CD4-positive, alpha-beta T cell treated with Interleukin-4 for 4 hours (primary cell): Measurements from ENCODE around the gene SSBP3.

Experiments
- DNase-seq: peaks from one replicate; pipeline ENCODE4 v3.0.0-alpha.2; 2020

The SSBP3 gene

DNA sequence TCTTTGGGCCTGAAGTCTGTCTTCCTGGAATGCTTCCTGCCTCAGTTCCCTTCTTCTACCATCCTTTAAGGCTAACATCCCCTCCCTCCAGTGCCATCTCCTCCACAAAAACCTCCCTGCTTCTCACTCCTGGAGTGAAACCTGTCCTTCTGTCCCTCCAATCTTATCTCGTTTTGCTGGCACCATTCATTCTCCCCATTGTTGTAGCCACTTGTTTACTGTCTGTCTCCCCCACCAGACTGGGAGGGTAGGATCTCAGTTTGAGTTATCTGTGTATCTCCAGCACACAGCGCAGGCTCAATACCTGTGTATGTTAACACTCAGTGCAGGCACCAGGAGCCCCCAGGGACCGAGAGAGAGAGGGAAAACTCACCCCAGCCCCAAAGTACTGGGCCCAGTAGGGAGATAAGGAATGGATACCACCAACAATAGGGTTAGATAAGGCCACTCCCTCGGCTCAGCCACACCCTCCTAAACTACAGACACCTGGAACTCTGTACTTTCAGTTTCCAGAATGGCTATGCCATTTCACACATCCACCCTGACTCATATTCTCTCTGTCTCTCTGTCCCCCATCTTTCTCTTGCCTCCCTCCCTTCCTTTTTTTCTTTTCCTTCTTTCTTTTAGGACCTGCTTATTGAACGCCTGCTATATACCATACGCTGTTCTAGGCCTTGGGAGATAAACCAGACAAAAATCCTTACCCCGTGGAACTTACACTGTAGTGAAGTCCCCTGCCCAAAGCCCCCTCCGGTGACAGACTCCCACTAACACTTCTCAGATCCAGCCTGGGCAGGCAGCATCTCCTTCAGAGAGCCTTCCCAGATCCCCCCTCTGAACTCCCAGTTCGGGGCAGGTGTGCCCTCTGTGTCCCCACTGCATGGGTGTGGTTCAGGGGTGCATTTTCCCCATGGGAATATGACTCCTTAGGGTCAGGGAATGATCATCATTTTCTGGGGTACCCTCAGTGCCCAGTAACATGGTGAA is 3.3 kb upstream of the SSBP3 start:
- DNase-seq: peak; percentile 43

DNA sequence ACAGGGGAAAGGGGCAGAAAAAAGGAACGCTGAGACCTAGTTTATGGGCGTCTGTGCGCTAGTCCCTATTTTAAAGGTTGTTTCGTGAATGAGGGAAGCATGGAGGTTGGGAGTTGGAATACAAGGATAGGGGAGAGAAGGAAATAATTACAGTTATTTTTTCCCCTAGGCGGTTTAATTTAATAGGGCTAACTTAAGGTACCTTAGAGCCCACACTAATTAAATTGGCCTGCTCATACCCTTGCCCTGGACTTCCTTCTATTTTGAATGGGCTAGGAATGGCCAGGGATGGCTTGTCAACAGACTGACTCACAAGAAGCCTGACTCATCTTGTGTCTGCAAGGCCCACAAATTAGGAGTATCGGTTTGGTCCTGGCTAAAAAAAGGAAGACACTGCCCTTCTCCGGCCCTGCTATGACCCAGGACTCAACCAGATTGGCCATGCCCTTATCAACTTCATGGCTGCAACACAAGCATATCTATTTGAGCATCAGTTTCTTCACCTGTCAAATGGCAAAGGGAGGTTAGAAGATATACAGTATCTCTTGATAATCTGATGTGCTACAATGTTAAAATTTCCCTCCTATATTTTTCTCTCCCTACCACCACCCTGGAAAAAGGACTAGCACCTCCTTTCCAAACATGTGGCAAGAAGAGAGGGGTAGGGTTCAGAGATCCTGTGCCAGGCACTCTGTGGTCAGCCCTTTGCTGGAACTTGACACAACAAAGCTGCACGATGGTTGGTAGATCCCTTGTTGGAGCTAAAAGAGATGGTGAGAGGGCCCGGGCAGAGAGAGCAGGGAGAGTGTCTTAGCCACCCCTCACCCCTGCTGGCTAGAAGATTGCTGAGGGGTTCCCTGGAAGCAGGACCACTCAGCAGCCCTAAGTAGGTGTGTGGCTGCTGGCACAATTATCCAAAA is 2.2 kb upstream of the SSBP3 start:
- peak; percentile 25 for DNase-seq

DNA sequence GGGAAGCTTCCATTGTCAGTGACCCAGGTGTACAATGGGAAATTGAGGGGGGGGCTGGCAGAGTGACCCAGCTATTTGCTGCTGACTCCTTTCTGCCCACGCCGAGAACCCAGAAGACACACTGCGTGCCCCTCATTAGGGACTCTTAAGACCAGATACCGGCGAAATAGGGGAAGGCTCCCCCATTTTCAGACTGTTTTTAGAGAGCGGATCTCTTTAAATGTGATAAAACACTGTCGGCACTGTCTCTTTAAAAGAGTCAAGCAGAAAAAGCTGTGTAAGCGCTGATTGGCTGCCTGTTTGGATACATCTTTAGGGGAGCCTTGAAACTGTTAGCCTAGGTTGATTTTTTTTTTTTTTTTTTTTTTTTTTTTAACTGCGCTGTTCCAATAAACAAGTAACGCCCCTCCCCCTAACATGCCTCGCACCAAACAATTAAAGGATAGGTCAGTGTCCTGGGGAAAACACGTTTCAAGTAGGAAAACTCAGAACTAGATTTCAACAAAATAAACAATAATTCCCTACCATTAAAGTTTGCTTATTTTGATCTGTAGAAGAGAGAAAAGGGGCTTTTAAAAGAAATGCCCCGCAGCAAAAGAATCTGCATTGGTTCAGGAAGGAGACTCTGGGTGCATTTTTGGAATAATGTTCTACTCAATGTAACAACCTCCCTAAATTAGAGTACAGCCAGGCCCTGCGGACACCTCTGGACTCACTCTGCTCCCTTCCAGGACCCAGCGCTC is 1.4 kb upstream of the SSBP3 start:
- DNase-seq: peak; percentile 91

DNA sequence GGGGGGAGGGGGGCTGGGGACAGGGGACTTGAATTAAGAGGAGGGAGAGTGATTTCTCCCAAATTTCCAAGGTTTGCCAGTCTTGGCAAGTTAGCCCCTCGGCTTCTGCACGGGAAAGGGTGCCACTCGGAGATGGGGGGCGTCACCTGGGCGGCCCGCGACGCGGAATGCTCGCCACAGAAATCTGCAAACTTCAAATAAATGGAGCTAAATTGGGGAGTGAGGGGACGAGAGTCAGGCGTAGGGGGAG is 885 bp upstream of the SSBP3 start:
- DNase-seq: no peak

DNA sequence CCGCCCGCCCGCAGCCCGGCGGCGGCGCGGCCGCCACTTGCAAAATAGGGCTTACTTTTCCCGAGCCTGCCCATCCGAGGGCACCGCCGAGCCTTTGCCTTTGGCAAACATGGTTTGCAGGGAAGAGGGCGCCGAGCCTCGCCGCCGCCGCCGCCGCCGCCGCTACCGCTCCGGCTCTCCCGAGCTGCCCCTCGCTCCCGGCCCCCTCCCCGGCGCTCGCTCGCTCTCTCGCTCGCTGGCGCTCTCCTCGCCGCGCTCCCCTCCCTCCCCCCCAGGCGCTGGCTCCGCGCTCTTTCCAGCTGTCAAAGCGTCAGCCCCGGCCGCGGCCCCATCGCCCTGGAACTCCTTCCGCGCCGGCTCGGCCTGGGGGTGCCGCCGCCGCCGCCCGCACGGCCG is 298 bp downstream of the SSBP3 start:
- no peak for DNase-seq

DNA sequence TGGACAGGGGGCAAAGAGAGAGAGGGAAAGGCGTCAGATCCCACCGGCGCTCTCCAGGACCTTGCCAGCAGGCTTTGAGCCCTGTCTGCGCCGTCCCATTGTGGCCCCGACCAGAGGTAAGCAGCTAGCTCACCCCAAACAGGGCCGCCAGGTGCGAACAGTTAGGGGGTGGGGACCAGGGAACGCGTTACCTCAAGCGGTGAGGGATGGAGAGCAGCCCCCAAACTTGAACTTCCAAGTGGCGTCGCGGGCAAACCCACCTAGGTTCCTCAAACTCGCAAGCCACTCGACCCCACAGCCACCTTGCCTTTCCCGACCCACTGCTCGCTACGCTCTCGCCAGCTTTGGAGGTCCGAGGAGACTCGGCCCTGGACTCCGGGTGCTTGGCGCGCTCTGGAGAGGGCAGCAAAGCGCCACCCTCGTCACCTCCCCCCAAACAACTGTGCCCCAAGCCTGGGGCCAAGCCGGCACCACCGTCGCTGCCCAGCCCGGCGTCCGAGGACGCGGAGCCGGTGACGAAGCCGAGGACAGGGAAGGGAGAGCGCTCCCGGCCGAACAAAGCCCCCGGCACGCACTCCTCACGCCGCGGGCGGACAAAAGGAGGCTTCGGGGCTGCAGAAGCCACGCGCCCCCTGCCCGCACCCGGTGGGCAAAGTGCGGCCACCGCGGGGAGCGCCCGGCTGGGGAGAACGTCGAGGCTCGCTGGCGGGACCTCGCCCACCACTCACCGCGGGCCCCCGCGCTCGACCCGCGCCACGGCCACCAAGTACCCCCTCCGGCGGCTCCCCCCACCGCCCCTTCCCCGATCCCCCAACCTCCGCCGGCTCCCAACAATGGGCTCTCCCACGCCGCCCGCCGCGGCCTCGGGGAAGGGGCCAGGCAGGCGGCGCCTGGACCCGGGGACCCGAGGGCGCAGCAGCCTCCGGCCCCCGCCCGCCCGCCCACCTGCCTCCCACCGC is 976 bp downstream of the SSBP3 start:
- DNase-seq: no peak

DNA sequence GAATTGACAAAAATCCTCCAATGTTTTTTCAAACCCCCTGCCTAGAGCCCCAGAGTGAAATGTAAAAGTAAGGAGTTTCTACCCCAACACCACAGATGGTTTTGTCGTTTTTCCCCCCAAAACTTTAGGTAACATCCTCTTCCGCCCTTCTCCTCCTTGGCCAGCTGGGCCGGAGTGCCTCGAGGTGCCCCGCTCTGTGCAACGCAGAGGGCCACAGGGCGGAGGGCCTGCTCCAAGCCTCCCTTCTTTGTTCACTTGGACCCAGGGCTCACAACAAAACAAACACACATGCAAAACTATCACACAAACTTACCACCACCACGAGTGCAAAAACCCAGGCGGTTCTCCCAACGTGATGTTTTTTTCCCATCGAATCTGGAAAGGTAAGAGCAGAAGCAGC is 1.9 kb downstream of the SSBP3 start:
- no peak for DNase-seq

DNA sequence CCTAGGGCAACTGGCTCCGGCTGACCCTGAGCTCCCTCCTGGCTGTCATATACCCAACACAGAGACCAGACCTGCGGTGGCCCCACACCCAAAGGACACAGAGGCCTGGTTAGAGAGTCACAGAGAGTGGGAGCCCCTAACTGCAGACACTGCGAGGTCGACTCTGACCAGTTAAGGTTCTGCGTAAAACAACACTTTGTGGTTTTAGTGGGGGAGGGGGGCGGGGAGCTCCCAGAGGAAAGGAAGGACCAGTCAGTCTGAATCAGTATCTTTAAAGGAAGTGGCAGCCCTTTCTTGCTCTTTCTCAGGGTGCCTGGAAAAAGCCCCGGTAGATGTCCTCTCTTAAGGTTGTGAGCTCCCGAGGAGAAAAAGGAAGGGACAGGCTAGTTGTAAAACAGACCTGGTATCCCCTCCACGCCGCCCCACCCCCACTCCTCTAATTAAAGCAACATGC is 2.4 kb downstream of the SSBP3 start:
- DNase-seq: no peak

DNA sequence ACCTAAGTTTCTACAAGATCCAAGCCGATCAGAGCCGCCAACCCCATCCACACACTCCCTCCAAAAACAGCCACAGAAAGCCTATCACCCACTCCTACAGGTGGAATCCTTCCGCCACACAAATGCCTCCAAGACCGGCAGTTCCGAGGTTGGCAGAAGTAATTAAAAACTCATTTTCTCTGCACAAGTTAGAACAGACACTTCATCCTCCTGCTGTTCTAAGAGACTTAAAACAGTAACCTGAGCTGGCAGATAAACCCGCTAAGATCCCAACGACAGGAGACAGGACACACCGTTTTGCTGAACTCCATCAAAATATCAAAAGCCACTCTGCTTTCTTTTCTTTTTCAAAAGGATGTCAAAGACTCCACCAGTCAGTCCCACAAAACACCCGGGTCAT is 2.8 kb downstream of the SSBP3 start:
- DNase-seq: no peak

DNA sequence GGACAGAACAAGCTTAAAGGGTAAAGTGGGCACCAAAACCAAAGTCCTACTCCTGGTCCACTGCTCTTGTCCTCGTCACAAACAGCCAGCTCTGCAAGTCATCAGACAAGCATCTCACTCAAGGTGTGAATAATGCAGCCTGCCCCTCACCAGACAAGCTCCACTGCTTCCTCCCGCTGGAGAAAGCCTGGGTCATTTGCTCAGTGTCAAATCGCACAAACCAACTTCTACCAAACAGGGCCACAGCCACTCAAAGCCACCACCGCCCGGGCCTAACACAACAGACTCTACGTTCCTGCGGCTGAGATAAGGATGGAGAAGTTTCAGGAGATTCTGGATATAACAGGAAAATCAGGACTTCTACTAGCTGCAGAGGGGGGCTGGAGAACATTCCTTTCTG is 3.3 kb downstream of the SSBP3 start:
- no peak for DNase-seq

DNA sequence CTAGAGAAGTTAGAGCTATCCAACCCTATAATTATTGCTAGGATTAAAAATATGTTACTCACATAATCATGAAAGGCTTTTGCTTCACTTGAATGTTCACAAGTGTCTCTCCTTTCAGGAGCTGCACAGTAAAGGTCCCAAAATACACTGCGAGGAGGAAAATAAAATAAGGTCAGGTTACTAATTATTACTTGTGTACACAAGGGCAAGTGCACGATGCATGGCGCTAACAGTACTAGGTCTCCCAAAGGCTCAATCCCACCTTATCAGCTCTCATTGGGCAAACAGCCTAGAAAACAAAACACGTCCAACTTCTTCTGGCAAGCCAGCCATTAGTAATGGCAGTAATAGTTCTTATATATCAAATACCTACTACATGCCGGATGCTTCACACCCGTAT is 4.4 kb downstream of the SSBP3 start:
- DNase-seq: no peak

DNA sequence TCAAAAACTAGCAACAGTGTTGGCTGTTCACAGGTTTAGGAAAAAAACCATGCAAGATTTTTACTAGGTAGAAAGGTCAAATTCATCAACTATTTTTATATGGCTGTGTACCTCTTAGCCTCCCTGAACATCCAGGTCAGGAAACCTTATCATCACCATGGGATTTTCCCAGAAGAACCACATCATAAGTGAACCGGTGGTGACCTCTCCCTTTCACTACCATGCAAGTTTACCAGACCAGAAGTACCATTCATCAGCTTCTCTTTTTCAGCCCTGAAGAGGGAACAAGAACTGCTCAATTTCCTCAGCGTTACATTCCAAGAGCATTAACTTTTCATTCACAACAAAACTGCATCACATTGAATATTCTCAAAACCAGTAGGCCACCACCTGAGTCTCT is 5.9 kb downstream of the SSBP3 start:
- DNase-seq: no peak

DNA sequence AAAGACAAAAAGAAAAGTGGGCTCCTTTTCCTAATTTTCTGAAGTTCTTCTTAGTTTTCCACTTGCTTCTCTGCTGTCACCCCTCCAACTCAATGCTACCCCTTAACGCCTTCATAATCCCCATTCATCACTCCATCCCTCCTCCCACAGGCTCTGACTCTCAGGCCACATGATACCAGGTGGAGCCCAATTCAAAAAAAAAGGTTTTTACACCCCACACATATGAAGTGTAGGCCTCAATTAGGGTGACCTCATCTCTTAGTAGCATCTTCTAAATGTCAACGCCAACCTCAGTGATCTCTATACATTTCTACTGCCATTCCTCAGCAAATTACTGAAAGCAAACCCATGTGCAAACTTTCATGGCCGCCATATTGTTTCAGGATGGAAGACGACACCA is 6.4 kb downstream of the SSBP3 start:
- no peak for DNase-seq

DNA sequence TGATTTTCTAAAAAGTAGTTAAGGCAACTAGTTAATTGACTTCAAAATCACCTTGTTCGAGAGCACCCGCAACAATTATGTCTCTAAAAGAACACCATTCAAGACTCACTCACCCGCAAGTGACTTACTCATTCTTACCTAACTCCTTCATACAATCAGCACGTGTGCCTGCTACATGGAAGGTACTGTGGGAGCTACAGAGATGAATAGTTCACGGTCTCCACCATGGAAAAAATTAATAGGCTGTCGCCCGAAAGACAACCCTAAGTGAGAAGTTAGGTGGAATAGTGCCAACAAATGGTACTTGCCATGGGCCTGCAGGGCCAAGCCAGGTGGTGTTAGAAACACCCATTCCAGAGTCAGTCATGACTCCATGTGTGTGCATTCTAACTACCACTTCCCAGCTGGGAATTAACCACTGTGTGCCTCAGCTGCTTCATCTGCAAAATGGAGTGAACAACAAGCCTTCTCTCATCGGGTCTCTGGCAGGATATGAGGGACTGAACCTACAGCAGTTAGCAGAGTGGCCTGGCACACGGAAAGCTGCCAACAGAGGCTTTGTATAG is 7.1 kb downstream of the SSBP3 start:
- DNase-seq: no peak

DNA sequence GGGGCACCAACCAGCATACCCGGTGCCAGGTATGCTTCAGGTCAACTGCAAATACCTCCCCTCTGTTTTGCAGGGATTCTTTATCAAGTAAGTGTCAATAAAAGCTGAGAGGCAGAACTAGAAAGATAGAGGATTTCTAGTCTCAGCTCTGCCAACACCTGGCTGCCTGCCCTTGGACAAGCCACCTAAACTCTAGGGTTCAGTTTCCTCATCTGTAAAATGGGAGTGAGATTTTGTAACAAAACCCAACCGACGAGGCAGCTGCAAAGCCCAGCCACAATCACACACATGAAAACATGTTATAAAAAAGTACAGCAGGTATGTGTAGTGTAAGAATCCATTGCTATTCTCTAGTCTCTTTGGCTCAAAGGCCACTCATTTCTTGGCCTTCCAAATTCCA is 8.2 kb downstream of the SSBP3 start:
- no peak for DNase-seq

DNA sequence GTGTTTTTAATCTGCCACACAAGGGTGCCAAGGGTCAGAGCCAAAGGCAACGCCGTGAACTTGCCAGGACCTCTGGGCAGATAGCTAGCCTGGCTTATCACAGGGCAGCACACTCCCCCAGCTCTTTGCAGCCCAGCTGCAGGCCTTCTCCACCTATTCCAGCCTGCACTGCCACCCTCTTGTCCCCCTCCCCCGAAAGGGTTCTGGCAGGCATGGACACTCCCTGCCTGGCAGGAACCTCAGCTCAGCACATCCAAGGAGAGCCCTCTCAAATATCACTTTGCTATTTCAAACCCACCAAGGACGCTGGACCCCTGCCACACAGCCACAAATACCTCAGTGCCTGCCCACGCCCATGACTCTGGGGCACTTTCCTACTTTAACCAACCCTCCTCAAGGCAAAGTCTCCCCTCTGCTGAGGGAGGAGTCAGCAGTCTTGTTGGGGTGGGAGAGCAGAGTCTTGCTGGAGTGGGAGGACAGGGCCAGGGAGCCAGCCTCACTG is 9.1 kb downstream of the SSBP3 start:
- DNase-seq: no peak

DNA sequence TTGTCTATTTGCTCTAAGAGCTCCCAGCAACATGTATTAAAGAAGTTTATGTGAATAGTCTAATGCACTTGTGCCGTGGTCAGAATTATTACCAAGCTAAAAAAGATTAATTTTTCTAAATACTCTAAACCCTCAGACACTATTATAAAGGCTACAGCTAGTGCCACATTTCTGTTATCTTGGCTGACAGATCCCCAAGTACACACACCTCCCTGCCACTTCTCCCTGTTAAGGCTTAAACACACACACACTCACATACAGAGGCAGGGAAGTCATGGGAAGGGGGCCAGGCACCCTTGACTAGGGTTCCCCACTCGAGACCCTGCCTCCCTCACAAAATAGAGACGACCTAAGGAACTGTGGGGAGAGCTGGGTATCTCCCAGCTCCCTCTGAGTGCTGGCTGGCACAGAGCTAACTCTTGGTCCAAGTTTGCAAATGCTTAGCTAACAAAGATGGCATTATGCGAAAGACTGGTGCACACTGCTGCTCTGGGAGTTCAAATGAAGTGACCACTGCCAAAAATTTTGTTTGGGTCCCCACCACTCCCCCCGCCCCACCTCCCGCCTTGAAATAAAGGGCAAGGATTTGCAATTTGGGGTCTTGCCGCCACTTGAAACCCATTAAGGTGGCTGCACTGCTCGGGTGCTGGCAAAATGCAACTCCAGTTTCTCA is 9.8 kb downstream of the SSBP3 start:
- no peak for DNase-seq

DNA sequence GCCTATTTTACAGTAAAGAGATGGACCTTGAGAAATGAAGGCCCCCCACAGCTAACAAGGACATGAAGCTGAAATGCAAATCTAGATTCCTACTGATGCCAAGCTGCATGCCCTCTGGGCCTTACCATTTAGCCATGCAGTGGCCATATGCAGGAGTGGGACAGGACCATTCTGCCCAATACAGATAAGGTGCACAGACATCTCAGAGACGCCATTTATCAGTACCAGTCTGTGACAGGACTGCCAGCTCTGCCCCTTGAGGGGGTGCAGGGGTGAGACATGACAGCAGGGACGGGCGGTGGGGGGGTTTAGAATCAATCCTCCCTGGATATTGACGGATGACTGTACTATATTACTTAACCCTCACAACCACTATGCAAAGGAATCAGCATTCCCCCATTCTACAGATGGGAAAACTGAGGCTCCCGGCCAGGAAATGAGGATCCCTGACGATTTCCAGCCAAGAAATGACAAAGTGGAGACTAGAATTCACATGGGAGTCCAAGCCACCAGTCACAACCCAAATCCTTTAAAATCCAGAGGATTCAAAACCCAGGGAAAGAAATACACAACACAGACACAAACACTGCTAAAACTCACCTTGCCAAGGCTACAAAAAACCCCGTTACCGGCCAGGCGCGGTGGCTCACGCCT is 10.8 kb downstream of the SSBP3 start:
- no peak for DNase-seq

DNA sequence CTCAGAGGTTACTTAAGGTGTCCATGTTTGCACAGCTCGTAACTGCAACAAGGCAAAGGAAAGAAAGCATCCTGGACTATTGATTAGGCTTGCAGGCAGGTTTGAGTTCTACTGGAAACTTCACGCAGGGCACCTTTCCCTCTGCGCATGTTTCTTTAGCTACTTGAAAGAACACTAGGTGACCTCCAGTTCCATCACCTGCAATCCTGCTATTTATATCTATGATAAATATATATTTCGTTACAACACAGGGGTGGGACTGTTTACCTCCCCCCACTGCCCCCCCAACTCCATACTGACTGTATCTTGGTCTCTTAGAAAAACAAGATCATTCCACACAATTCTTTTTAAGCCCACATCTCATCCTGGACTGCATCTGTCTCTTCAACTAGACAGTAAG is 12.1 kb downstream of the SSBP3 start:
- DNase-seq: no peak

DNA sequence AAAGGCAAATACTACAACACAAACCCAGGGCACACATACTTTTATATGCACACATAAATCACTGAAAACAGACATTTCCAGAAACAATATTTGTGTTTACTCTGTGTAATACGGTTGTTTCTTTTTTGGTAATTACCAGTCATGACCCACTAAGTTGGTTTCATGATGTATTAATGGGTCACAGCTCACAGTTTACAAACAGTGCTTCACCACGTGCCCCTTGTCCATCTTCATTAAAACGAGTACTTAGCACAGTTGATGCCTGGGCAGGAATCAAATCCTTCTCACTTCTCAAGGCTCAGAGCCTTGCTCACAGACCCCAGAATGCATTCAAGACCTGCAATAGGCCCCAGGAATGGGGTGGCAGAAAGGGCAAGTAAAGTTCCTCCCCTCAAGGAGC is 13.8 kb downstream of the SSBP3 start:
- no peak for DNase-seq
